ENCODE measurements around the gene KCTD8. TPM values are rescaled to one million over a fixed set of nuclear protein-coding genes. Genes with fewer than 3 reads are reported as not detected.

Gene KCTD8
- total RNA-seq, 1 experiment from 2014 or later, result 1.1 TPM

- H3K9me3 Mint-ChIP-seq, result peaks cover 3 to 13% of the 10 kb centered on the region in 2 experiments; a peak in 4 of 5 replicates
- Histone ChIP-seq H3K27ac (ENCODE audit: insufficient read length, low read depth, low read length) (no peak overlapping the region), H3K14ac (ENCODE audit: insufficient read depth, low read length) (no peak overlapping the region), H3K18ac (ENCODE audit: insufficient read length, low read depth, low read length) (no peak overlapping the region), H3K9ac (ENCODE audit: extremely low read depth, insufficient read length, low read length) (no peak overlapping the region), H3K9me3 (ENCODE audit: control insufficient read depth, low read depth, low read length) (no peaks in the 10 kb centered on the region), H3T11ph (ENCODE audit: low read length) (no peak overlapping the region), H3K23me2 (ENCODE audit: insufficient read length, low read depth, low read length, poor library complexity, severe bottlenecking) (no peaks in the 10 kb centered on the region), H2BK120ac (ENCODE audit: low read depth, low read length, poor library complexity, severe bottlenecking) (no peak overlapping the region), H3K27me3 (ENCODE audit: insufficient read depth, low read length) (no peaks in the 10 kb centered on the region), H2BK15ac (ENCODE audit: low read depth, low read length) (no peak overlapping the region), H3K56ac (ENCODE audit: insufficient read length, low read depth, low read length) (no peak overlapping the region), H2AFZ (ENCODE audit: low read length) (no peak overlapping the region), H4K5ac (ENCODE audit: insufficient read length, low read depth, low read length) (no peak overlapping the region), H4K20me1 (ENCODE audit: control insufficient read depth, insufficient read depth, insufficient read length) (no peaks in the 10 kb centered on the region), H3K79me1 (ENCODE audit: insufficient read depth, low read depth, low read length, poor library complexity, severe bottlenecking) (no peaks in the 10 kb centered on the region), H3K4me1 (ENCODE audit: insufficient read depth, low read length) (no peaks in the 10 kb centered on the region), H2BK20ac (ENCODE audit: low read depth, low read length, poor library complexity, severe bottlenecking) (no peak overlapping the region), H4K91ac (ENCODE audit: insufficient read length, low read depth, low read length) (no peak overlapping the region), H3K4ac (ENCODE audit: low read depth, low read length) (no peak overlapping the region), H3K23ac (ENCODE audit: insufficient read length, low read depth, low read length) (no peak overlapping the region), H3K79me2 (ENCODE audit: insufficient read depth, low read length) (no peaks in the 10 kb centered on the region), H2BK12ac (ENCODE audit: insufficient read length, low read depth, low read length) (no peak overlapping the region), H2AK5ac (ENCODE audit: insufficient read length, low read length) (no peak overlapping the region), H3K4me2 (ENCODE audit: insufficient read depth, insufficient read length, low read length) (no peak overlapping the region), H4K8ac (replicated peaks; ENCODE audit: insufficient read length, low read depth, low read length) (no peak overlapping the region), H2BK5ac (ENCODE audit: insufficient read length, low read length) (no peak overlapping the region)
- H3K27ac Mint-ChIP-seq, result no peak overlapping the region
- H3K27me3 Mint-ChIP-seq (ENCODE audit: low read depth), result no peaks in the 10 kb centered on the region
- peaks cover 0 to 13% (median 5%) of the 10 kb centered on the region in 3 experiments; a peak in 6 of 7 replicates for H3K36me3 Mint-ChIP-seq (ENCODE audit: insufficient read depth in 1 of 3, low read depth in 3 of 3)
- DNase-seq, result no peak
- H3K4me1 Mint-ChIP-seq, result peaks cover 0 to 5% of the 10 kb centered on the region in 2 experiments; a peak in 2 of 4 replicates
- no peak for TF ChIP-seq CTCF (conservative IDR thresholded peaks at IDR 0.05)
- no CpG with 5 or more reads among the region's 1 CpG for WGBS (ENCODE audit: extremely low coverage, insufficient read length, low lambda C conversion rate)
- no peak overlapping the region for H3K4me3 Mint-ChIP-seq
Observed at GRCh38 chr4:44146516-44146915, 302.1 kb downstream of the KCTD8 start.

Measured in H9 (cell line).